CD1c-positive myeloid dendritic cell (primary cell): ENCODE results near the gene FCHSD1.
A peak's percentile ranks its signal among the peaks of the same experiment; 100 is the strongest.

Source experiments
- DNase-seq: peaks from one replicate; pipeline ENCODE4 v3.0.0-alpha.2; 2016; ENCODE audit errors: extremely low spot score

Gene FCHSD1

GRCh38 chr5:141672841-141673813 lies 21.9 kb upstream of the FCHSD1 start:
- DNase-seq, result no peak

GRCh38 chr5:141672071-141672840 lies 21.0 kb upstream of the FCHSD1 start:
- DNase-seq, result no peak

- no peak for DNase-seq
Observed at GRCh38 chr5:141669520-141669919, 18.3 kb upstream of the FCHSD1 start.

- DNase-seq, result no peak
Observed at GRCh38 chr5:141668601-141669265, 17.5 kb upstream of the FCHSD1 start.

- DNase-seq, result no peak
Observed at GRCh38 chr5:141665995-141666940, 15.1 kb upstream of the FCHSD1 start.

GRCh38 chr5:141664733-141665461 lies 13.7 kb upstream of the FCHSD1 start:
- peak; percentile 83 for DNase-seq

GRCh38 chr5:141663506-141663905 lies 12.3 kb upstream of the FCHSD1 start:
- DNase-seq, result no peak

- DNase-seq, result no peak
Observed at GRCh38 chr5:141662028-141662427, 10.8 kb upstream of the FCHSD1 start.

GRCh38 chr5:141657937-141658545 lies 6.8 kb upstream of the FCHSD1 start:
- DNase-seq, result no peak

- DNase-seq, result no peak
Observed at GRCh38 chr5:141657404-141657803, 6.2 kb upstream of the FCHSD1 start.

- DNase-seq, result no peak
Observed at GRCh38 chr5:141656396-141656795, 5.2 kb upstream of the FCHSD1 start.

GRCh38 chr5:141655020-141655419 lies 3.8 kb upstream of the FCHSD1 start:
- DNase-seq, result no peak

- DNase-seq, result no peak
Observed at GRCh38 chr5:141654298-141654697, 3.1 kb upstream of the FCHSD1 start.

GRCh38 chr5:141651728-141652105 lies 499 bp upstream of the FCHSD1 start:
- no peak for DNase-seq

GRCh38 chr5:141649972-141650371 lies 1.2 kb downstream of the FCHSD1 start:
- DNase-seq, result no peak

GRCh38 chr5:141649056-141649688 lies 2.0 kb downstream of the FCHSD1 start:
- DNase-seq, result no peak

- no peak for DNase-seq
Observed at GRCh38 chr5:141647851-141648250, 3.4 kb downstream of the FCHSD1 start.

- DNase-seq, result no peak
Observed at GRCh38 chr5:141647242-141647641, 4.0 kb downstream of the FCHSD1 start.

- no peak for DNase-seq
Observed at GRCh38 chr5:141646026-141646425, 5.2 kb downstream of the FCHSD1 start.
